Astrocyte of the hippocampus (primary cell): ENCODE results near the gene MBNL2.
A peak's percentile ranks its signal among the peaks of the same experiment; 100 is the strongest.

ENCODE experiments used
- DNase-seq: peaks from one replicate; pipeline ENCODE4 v3.0.0; 2011; ENCODE audit warnings: low read depth, low spot score

The MBNL2 gene

DNA sequence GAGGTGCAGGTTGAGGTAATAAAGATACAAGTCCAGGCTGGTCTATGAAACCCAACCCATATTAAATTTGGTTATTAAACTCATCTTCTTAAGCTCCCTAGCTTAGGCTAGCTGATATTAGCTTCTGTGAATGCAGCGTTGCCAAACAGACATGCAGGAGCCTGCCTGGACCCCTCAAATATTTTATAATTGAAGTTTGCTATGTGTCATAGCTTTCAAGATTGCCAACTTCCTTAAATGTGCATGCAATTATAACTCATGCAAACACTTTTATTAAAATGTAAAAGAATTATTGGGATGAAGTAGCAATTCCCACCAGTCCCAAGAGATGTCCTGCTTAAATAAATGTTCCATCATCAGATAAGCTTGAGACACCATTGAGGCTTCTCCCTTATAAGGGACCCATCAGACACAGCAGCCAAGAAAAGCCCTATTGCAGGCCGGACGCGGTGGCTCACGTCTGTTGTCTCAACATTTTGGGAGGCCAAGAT is 51.3 kb downstream of the MBNL2 start:
- no peak for DNase-seq

DNA sequence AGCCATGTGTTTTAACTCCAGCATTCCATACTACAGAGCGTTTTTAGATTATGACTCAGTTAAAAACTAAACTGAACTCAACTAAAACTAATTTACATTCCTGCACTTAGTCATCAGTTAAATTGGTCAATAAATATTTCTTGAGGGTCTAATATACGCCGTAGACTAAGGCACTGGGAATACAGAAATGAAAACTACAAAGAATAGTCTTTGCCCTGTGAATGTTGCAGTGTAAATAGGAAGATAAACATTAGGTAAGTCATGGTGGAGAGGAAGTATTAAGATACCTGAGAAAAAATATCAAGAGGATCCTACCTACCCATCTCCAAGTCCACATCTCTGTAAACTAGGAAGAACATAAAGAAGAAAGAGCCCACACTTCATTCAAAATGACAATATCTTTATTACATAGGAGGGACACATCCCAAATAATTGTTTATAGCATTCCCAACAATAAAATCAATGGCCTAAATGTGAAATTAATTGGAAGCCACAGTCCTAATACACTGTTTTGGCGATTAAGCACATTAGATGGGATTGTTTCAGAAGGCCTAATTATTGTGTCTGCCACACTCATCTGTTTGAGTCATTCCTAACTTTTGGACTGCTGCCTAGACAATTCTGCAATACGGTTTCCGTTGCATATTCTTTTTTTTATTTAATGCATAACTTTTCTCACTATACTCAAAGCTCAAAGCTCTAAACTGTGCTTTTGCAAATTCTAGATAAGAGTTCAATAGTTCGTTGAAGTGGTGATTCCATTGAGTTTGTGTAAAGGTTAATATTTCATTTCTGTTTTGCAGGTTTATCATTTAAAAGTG is 52.9 kb downstream of the MBNL2 start:
- DNase-seq: peak; percentile 81

DNA sequence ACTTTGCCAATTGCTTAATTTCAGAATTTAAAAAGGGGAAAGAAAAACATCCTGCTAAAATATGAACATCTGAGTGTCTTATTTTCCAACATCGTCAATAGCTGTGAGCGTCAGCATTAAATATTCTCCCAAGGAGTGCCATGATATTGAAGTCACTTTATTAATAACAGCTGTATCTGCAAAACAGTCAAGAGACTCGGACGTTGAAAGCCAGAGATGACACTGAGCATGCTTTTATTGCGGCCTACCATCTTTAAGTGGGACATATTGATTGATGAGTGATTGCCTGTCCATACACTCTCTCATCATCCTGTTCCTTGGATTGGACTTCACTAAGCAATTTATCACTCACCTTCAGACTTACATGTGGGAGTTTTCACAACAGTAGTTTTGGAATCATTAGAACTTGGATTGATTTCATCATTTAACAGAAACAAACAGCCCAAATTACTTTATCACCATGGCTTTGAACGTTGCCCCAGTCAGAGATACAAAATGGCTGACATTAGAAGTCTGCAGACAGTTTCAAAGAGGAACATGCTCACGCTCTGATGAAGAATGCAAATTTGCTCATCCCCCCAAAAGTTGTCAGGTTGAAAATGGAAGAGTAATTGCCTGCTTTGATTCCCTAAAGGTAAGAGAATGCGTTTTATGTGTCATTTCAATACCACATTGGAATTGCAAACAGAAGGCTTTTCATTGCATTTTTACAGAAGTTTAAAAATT is 53.8 kb downstream of the MBNL2 start:
- no peak for DNase-seq

DNA sequence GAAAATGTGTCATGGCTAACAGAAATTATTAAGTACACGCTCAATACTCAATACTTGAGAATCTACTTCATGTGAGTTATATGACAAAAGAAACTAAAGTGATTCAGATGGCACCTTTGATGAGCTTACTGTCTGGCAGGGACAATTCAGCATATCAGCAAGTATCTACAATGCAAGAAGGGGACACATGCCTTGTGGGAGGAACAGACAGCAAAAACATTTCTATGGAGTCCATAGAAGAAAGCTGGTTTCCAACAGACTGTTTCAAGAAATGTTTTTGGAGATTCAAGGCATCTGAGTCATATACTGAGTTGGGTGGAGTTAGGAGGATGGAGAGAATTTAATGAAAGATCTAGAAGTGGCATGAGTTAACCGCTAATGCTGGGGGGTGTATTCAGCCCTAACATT is 54.7 kb downstream of the MBNL2 start:
- no peak for DNase-seq

DNA sequence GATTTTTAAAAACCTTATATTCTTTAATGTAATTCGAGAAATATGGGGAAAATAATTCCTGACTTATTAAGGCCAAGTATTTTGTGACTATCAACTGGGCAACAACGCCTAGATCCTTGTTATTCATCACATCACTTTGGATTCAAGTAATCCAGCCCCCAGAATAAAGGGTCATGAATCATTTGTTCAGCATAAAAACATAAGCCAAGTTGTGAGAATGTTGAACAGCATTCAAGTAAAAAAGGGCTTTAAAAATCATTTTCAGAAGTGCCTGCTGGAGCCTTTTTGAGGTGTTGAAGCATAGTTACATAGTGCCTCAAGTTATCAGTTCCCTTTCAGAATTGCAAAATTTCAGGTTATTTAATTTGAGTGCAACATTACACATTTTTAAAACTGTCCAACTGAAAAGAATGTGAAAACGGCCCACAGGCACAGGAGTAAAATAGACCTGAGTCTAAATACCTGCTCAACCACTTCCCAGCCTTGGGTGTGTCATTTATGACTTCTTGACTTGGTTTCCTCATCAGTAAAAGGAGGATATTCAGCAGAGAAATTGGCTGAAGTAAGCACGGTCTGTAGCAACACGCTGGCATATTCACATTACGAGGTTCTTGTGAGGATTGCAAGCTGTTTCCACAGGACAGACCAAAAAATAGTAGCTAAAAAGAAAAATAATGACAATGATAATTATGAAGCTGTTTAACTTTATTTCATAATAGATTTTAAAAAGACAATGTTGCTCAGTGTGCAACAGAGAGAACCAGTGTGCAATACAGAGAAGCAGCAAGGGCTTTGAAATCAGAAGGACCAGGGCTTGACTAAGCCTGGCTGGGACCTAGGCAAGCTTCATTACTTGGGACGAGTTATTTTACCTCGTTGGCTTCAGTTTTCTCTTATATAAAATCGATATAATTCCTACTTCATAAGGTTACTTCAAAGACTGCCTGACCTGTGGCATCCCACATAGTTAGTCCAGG is 56.6 kb downstream of the MBNL2 start:
- DNase-seq: no peak

DNA sequence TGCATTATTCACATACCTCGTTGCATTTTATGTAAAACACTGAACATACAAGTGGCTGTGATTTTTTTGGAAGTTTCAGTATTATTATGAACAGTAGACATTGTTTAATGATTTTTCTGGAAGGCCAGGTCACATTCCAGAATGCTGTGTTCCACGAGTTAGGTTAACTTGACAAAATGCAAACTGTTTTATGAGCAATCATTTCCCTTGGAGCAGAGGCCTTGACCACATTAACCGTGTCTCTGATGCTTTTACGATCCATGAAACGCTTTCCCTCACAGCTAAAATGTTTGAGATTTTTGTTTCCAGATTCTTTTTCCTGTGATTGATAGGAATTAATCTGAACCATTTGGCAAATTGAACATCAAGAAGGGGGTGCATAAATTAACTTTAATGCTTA is 57.8 kb downstream of the MBNL2 start:
- peak; percentile 76 for DNase-seq

DNA sequence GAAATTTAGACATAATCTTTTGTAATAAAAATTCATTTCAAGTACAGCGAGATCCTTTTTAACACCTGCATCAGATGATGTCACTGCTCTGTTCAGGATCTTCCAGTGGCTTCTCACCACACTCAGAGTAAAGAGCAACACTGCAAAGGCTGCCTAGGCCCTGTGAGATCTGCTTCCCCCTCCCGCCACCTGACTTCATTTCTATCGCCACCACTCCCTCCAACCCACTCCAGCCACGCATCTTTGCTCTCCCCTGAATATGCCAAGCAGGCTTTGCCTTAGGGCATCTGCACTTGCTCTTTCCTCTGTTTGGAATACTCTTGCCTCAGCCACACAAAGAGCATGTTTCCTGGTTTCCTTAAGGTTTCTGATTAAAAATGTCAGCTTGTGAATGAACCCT is 58.3 kb downstream of the MBNL2 start:
- no peak for DNase-seq

DNA sequence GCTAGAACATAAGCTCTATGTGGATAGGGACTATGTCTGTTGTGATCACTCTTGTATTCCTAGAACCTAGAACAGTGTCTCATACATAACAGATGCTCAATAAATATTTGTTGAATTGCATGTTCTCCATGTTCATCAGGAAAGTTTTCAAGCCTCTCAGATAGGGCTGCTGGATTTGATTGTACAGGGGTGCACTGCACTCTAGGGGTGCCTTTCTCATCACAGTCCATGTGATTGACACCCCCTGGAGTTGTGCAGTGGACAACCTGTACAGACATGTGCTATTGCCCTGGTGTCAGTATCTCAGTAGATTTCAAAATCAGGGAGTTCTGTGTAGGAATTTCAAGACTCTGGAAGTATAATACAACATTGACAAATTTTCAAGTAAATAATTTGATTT is 58.9 kb downstream of the MBNL2 start:
- DNase-seq: no peak

DNA sequence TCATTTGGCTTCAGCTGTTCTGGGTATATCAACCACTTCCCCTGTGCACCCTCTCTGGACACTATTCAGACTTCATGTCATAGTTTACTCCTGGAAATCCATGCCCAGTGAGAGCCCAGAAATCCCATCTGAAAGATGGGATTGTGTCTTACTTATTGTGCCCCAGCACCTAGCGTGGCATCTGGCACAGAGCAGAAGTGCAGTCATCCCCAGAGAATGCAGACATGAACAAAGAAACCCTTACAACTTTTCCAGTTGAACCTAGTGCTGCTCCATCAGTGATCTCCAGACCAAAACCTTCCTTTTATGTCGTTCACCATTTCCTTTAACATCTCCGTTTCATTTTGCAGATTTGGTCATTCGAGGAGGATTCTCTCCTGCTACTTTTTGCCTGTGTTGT is 60.6 kb downstream of the MBNL2 start:
- no peak for DNase-seq

DNA sequence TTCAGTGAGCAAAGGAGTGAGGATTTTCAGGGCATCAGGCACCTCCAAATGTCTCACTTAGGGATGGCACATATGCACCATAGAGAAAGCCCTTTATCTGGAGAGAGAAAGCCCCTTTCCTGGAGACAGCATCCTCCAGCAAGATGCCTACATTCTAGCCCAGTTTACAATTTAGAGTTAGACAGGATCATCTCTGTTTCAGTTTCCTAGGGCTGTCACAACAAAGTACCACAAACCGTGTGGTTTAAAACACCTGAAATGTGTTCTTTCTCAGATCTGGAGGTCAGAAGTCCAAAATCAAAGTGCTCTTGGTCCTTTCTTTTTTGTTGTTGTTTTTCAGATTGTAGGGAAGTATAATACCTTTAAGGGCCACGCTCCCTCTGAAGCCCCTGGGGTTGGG is 61.8 kb downstream of the MBNL2 start:
- DNase-seq: no peak

DNA sequence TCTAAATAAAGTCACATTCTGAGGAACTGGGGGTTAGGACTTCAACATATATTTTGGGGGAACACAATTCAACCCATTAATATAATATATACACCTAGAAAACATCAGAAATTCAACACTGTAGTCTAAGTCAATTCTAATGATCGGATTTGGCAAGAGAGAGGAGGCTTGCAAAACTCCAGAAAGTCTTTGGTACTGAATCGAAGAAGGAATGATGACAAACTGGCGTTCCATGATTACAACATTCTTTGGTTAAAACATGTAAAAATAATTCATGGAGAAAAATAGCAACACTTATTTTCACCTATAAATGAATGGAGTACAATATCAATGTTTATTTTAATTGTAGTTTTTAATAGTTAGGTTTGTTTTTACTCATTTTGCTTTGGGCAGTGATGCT is 62.4 kb downstream of the MBNL2 start:
- DNase-seq: no peak

DNA sequence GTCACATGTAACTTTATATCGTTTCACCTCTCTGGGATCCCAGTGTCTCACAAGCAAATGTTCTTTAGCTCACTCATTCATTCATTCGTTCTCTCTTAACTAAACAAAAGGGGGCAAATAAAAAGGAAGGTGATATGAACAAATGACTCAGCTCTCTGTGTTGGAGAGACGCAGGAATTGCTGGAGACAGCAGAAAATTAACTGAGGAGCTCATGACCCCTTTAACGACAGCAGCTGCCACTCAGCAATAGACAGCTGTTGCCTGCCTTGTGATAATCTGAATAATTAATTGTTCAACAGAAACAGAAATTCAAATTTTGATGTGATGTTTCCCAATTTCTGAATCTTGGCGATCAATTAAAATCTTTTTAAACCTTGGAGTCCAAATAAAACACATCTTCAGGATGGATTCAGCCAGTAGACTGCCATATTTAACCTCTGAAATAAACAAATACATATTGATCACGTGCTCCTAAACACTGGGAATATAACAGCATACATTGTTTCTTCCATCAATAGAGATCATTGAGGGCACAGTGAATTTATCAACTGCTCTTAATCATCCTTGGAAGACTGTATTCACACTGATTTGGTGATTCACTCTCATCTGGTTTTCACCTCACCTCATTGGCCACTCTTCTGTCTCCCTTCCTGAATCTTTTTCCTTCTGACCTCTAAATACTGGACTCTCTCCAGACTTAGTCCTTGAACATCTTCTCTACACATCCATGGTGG is 63.3 kb downstream of the MBNL2 start:
- DNase-seq: no peak

DNA sequence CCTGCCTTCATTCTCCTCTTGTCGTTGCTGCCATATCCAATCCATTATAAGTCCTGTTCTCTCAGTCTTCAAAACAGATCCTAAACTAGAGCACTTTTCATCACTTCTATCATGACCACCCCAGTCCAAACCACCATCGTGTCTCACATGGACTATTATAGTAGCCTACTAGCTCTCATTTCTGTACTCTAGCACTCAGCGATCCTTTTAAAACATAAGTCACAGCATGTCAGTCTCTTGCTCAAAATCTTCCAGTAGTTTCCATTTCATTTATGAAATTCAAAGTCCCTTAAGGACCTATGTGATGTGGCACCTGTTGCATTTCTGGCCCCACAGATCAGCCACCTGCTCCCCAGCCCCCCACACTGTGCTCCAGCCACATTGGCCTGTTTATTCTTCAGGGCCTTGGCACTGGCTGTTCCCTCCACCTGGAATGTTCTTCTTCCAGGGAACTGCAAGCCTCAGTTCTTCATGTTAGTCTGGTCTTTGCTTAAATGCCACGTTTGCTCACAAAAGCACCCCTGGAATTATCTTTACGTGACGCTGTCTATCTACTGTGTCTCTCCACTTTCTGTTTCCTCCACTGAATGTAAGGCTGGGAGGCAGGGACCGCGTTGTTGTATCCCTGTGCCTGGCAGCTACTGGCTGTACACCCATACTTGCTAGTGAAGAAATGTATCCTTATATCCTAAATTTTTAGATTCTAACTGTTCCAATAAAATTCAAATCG is 64.3 kb downstream of the MBNL2 start:
- DNase-seq: no peak

DNA sequence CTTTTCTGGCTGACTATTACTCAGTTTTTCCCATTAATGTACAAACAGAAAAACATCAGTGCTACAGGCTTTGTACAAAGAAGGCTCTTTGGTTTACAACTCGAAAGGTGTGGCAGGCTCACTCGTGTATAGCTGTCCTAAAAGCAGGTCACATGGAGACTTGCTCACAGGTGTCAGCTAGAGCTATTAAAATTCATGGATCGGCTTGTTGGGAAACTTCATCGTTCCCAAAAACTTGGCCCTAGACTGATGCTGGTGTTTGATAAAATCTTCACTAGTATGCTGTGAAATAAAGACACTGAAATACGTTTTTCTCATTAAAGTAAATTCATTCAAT is 64.9 kb downstream of the MBNL2 start:
- DNase-seq: no peak

DNA sequence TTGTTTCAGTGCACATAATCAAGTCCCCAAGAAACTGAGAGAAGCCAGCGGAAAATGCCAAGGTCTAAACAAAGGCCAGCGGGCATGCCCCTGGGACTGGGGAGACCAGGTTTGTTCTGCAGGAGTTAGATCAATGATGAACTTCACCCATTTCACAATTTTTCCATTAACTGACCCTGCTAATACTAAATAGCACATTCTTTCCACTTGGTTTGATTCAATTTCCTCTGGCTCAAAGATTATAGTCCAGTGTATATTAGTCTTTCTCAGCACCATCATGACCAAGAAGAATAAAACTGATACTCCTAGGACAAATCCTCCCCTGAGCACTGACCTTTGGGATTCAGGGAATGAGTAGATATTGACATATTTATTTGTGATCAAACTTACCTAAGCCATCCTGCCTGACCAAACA is 66.4 kb downstream of the MBNL2 start:
- no peak for DNase-seq

DNA sequence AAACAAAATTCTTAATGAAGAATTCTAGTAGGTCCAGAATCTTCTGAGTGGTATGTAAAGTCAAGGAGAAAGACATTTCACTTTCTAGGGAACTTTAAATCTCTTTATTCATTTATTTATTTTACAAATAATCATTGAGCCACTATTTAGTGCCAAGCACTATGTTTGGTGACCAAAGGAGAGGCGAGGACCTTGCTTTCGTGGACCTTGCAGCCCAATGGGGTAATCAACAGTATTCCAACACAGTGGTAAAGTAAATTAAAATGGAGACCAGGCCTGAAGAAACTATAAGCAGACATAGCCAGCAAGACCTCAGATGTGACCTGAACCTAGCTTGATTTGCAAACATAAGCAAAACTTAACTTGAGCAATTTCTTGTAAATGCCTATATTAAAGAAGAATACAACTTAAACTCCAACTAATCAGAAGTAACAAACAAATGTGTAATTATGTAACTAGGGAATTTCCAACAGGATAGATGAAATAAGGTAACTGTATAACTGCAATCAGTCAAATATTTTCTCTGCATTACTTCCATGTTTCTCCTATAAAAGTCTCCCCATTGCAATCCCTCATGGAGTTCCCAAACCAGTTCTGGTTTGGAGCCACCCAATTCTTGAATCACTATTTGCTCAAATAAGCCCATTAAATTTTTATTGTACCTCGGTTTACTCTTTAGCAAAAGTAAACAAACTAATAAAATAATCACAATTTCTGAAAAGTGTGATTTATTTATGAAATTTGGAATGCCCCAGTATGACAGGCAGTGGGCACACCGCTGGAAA is 67.6 kb downstream of the MBNL2 start:
- DNase-seq: no peak

DNA sequence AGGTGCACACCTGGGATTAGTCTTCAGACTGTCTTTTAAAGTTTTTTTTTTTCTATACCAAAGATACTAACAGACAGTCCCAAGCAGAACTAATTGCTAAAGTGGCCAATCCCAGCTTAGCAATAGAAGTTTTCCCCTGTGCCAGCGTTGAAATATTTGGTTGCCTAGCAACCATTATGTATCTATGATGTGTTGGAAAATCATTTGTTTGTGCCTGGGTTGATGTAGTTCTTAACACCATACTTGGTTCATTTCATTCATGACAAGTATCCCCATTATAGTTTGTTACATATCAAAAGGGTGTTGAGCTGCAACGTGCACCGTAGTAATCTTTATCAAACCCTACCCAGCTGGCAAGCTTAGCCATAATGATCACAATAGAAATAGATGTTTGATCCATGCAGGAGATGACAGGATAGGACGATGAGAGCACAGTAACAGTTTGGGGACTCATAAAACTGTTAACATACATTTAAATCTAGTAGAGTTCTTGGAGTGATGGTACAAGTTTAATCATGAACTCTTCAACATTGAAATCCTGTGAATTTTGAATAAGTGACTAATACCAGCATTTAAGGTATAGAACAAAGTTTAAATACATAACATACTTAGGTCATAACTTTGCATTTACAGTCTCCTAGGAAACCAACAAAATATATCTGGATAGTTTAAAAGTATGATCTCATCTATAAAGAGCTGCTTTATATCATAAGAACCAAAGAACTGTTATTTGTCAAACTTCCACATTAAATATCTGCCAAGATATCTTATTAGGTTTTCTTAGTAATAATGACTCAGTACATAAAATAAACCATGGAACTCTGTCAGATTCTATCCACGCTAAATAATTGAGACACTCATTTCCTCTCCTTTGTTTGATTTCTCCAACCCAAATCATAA is 73.4 kb downstream of the MBNL2 start:
- peak; percentile 45 for DNase-seq

DNA sequence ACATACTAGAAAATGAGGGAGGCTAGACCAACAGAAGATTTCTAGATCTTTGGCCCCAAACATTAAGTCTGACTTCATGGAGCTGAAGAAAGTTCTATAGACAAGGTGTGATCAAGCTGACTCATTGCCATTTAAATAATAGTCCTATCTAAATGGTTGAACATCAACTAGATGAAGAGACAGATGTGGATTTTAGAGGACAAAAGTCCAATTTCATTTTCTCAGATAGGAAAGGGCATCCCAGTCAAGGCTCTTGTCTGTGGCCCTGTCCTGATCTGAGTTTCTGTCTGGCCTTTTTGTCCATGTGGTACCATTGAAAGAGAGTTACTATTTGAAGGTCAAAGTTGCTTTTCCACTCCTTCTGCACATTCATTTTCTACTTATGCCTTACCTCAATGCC is 74.6 kb downstream of the MBNL2 start:
- DNase-seq: no peak

DNA sequence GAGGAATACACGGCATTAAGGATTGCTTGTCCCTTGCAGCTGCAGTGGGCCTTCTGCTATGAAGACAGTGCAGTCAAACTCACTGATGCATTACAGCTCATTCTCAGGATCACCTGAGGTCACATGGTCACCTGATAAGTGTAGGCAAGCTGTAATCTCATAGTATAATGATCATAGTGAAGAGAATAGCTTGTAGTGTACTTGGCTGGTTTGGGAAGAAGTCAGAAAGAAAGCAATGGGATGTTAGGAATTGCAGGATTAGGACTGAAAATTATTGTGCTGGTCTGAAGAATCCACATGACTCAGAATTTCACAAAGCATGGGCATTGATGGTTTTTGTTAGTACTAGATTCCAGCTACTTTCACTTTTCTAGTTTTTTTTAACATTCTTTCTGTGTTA is 76.7 kb downstream of the MBNL2 start:
- peak; percentile 53 for DNase-seq
